Spleen (tissue), 11 donors: Measurements from ENCODE around the gene ZYG11B. TPM values are rescaled to one million over a fixed set of nuclear protein-coding genes. Genes with fewer than 3 reads are reported as not detected.
"Not testable (repeated sequence)": the region's sequence is repeated elsewhere in the genome, so short reads cannot be mapped to it uniquely, and the experiment has no call there.

Experiments
- DNase-seq: peaks from one replicate; pipeline ENCODE4 v3.0.0-alpha.2; 2020
- H3K27ac ChIP-seq, 8 donors: fragments of 200-600 bp; sonication (generic) in 7 of 8; 1 replicate in 4 of 8; 2 replicates in 4 of 8; pipeline versions ENCODE4 v1.5.0 to v1.8.0; 2016 to 2021; ENCODE audit warnings: inconsistent platforms in 4 of 8, mild to moderate bottlenecking in 4 of 8, moderate library complexity in 1 of 8
- H3K27me3 ChIP-seq, 7 donors: fragments of 200-600 bp; sonication (generic) in 6 of 7; replicated peaks in 1 of 7; 1 replicate in 4 of 7; 2 replicates in 3 of 7; pipeline versions ENCODE4 v1.5.0 to v1.8.0; 2016 to 2021; ENCODE audit warnings: inconsistent platforms in 3 of 7, mild to moderate bottlenecking in 1 of 7
- H3K36me3 ChIP-seq, 6 donors: fragments of 200-600 bp; sonication (generic) in 5 of 6; 1 replicate in 4 of 6; 2 replicates in 2 of 6; pipeline versions ENCODE4 v1.5.0 to v1.8.0; 2016 to 2021; ENCODE audit warnings: inconsistent platforms in 2 of 6
- H3K4me1 ChIP-seq, 6 donors: fragments of 200-600 bp; sonication (generic) in 5 of 6; 1 replicate in 3 of 6; 2 replicates in 3 of 6; pipeline versions ENCODE4 v1.5.0 to v1.8.0; 2016 to 2021; ENCODE audit warnings: inconsistent platforms in 3 of 6
- H3K4me3 ChIP-seq, 8 donors: fragments of 200-600 bp; sonication (generic) in 7 of 8; 1 replicate in 4 of 8; 2 replicates in 4 of 8; pipeline versions ENCODE4 v1.5.0 to v1.8.0; 2016 to 2021; ENCODE audit warnings: inconsistent platforms in 4 of 8, mild to moderate bottlenecking in 4 of 8, moderate library complexity in 2 of 8
- H3K9me3 ChIP-seq, 8 donors: fragments of 200-600 bp; sonication (generic) in 7 of 8; 1 replicate in 4 of 8; 2 replicates in 4 of 8; pipeline versions ENCODE4 v1.5.0 to v1.8.0; 2016 to 2021; ENCODE audit warnings: inconsistent platforms in 4 of 8
- POLR2A ChIP-seq, 3 donors: fragments of 450-650 bp; IDR thresholded peaks; one replicate each; pipeline ENCODE4 v1.5.1; 2017; ENCODE audit warnings: antibody characterized with exemption in 3 of 3, mild to moderate bottlenecking in 1 of 3
- POLR2AphosphoS5 ChIP-seq, 3 donors: sonication (generic); formaldehyde crosslinking; IDR thresholded peaks; one replicate each; pipeline ENCODE4 v1.5.1; 2017; ENCODE audit warnings: antibody characterized with exemption in 3 of 3
- WGBS, 5 donors: extraction: QIAGEN DNeasy Blood & Tissue Kit in 3 of 5; methylation state at CpG; one replicate each; pipeline versions ENCODE4 v1.1.5 to v1.1.7; 2013 to 2018; 5-methylcytosine and 5-hydroxymethylcytosine counted together
- intact Hi-C: fragments of 100-400 bp; cut with DNase I; formaldehyde crosslinking; loops from one replicate; pipeline ENCODE4 v1.15.0; 2023; ENCODE audit warnings: low total_unique reads
- polyA plus RNA-seq, 3 donors: library from polyadenylated mRNA; stranded (reverse); fragments of 200-250 nt; gene quantifications; one replicate each; pipeline ENCODE4 v1.2.1, GENCODE V29; 2013
- total RNA-seq, 7 donors: library from RNA; depleted of rRNA in 3 of 7; stranded (reverse); fragments of >200 nt in 3 of 7; fragmentation: NEBNext Ultra II Directional in 4 of 7; extraction: Animal tissue kit (Norgen Biotek cat#: 25700) in 4 of 7; gene quantifications; one replicate each; pipeline versions ENCODE4 v1.1.0 to v1.2.1, GENCODE V29; 2016 to 2021
- TF ChIP-seq, protein P1 (sequence below), 11 experiments: fragments of 200-600 bp in 7 of 11; fragments of 450-650 bp in 4 of 11; sonication (generic) in 4 of 11; IDR thresholded peaks in 8 of 11; conservative IDR thresholded peaks in 3 of 11; 1 replicate in 7 of 11; 2 replicates in 4 of 11; pipeline versions ENCODE4 v1.4.0 to v1.8.0; 2016 to 2021; ENCODE audit warnings: antibody characterized with exemption in 11 of 11, inconsistent platforms in 4 of 11, mild to moderate bottlenecking in 1 of 11
- donor health status: healthy with polysubstance abuse.
- donor health status: DM: no; HTN: no; CAD: no; lungs with moderate emphysema.
- donor health status: DM: no; HTN: no; CAD: no.
- donor health status: Bipolar disorder and iron deficiency.
- donor health status: healthy.
- donor health status: DM: no; HTN: no; CAD: no.
- donor health status: DM: yes; HTN: yes; CAD: no.

The ZYG11B gene
- total and polyA plus RNA-seq, 10 donors = 3.0 to 35.5 (median 21.9) TPM

DNA sequence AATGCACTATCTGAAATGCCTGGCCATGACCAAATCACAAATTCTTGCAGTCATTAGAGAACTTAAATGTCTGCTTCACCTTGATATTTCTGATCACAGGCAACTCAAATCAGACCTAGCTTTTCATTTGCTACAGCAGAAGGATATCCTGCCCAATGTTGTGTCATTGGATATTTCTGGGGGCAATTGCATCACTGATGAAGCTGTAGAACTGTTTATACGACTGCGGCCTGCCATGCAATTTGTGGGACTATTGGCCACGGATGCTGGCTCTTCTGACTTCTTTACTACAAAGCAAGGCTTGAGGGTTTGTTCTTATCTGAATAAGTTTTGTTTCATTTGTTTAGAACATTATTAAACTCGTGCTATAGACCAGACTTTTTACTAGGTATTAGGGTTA is 131.2 kb downstream of the ZYG11B start:
- intact Hi-C loops = no loop called here
- H3K27ac ChIP-seq = no peak overlapping the region
- H3K9me3 ChIP-seq = no peaks in the 10 kb centered on the region
- TF ChIP-seq POLR2AphosphoS5 (IDR thresholded peaks at IDR 0.05) (no peak), POLR2A (IDR thresholded peaks at IDR 0.05) (no peak)
- TF ChIP-seq, protein P1, sequence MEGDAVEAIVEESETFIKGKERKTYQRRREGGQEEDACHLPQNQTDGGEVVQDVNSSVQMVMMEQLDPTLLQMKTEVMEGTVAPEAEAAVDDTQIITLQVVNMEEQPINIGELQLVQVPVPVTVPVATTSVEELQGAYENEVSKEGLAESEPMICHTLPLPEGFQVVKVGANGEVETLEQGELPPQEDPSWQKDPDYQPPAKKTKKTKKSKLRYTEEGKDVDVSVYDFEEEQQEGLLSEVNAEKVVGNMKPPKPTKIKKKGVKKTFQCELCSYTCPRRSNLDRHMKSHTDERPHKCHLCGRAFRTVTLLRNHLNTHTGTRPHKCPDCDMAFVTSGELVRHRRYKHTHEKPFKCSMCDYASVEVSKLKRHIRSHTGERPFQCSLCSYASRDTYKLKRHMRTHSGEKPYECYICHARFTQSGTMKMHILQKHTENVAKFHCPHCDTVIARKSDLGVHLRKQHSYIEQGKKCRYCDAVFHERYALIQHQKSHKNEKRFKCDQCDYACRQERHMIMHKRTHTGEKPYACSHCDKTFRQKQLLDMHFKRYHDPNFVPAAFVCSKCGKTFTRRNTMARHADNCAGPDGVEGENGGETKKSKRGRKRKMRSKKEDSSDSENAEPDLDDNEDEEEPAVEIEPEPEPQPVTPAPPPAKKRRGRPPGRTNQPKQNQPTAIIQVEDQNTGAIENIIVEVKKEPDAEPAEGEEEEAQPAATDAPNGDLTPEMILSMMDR (IDR thresholded peaks at IDR 0.05 in 8 of 11, conservative IDR thresholded peaks at IDR 0.05 in 3 of 11) = no peak
- no peaks in the 10 kb centered on the region for H3K36me3 ChIP-seq
- H3K4me3 ChIP-seq = no peak overlapping the region
- DNase-seq = no peak
- no peaks in the 10 kb centered on the region for H3K27me3 ChIP-seq
- 75 to 89% (median 80%) methylated on average over 4 of the region's 4 CpGs for WGBS, 5 donors
- H3K4me1 ChIP-seq = no peaks in the 10 kb centered on the region

DNA sequence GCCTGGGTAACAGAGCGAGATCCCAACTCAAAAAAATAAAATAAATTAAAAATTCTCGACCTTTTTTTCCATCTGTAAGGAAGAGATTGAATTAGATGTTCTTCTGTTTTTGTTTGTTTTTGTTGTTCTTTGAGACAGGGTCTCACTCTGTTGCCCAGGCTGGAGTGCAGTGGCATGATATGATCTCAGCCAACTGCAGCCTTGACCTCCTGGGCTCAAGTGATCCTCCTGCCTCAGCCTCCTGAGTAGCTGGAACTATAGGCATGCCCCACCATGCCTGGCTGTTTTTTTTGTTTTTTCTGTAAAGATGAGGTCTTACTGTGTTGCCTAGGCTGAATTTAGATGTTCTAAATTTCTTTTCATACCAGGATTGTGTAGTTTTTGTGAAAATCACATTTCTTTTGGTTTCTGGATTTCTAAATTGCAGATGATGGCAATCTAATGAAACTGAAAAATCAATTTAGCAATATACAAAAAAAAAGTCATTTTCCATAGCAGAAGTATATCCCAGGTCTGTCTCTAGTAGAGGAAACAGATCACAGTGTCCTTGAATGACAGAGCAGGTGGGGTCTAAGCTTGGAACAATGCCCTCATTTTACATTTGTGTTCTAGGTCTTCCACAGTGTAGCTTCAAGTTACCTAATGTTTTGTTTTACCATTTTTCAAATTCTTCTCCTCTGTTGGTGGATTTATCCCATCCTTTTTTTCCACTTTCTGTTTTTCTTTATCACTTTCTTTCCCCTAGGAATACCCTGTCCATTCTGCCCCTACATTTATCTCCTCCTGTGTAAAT is 136.6 kb downstream of the ZYG11B start:
- TF ChIP-seq POLR2AphosphoS5 (IDR thresholded peaks at IDR 0.05) (no peak), POLR2A (IDR thresholded peaks at IDR 0.05) (no peak)
- TF ChIP-seq, protein P1 (IDR thresholded peaks at IDR 0.05 in 8 of 11, conservative IDR thresholded peaks at IDR 0.05 in 3 of 11) = no peak
- H3K27ac ChIP-seq = no peak overlapping the region
- intact Hi-C loops = no loop called here
- no peaks in the 10 kb centered on the region for H3K36me3 ChIP-seq
- no peak for DNase-seq
- no peaks in the 10 kb centered on the region for H3K4me1 ChIP-seq
- 48 to 85% (median 72%) methylated on average over 2 of the region's 2 CpGs for WGBS, 5 donors
- H3K27me3 ChIP-seq = no peaks in the 10 kb centered on the region
- no peaks in the 10 kb centered on the region for H3K9me3 ChIP-seq
- no peak overlapping the region for H3K4me3 ChIP-seq

DNA sequence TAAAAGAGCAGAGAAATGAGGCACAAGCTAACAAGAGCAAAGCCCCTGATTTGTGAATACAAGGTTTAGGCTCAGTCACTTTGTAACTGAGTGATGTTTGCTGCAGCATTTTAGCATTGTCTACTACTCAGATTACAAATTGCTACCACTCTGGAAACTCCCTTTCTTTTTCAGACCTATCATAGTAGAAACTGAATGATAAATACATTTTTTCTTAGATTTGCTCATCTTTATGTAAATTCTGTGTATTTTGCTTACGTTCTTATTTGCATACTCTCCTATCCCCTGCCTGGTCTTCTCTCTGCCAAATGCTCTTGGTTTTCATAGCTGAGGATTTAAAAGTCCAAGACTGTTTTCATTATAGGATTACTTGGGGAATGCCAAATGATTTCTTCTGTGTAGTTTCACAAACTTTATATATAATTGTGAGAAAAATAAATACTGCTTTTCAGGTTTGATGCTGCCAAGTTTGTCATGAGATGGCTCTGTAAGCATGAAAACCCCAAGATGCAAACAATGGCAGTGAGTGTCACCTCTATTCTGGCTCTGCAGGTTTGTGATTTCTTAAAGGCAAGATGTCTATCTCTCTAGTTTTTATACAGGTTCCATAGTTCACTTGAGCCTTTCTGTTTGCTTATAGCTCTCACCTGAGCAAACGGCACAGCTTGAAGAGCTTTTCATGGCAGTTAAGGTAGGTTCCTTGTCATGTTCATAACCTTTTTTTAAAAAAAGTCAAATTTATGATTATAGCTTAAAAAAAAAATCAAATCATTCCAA is 141.0 kb downstream of the ZYG11B start:
- TF ChIP-seq POLR2AphosphoS5 (IDR thresholded peaks at IDR 0.05) (no peak), POLR2A (IDR thresholded peaks at IDR 0.05) (no peak)
- TF ChIP-seq, protein P1 (IDR thresholded peaks at IDR 0.05 in 8 of 11, conservative IDR thresholded peaks at IDR 0.05 in 3 of 11) = no peak
- Histone ChIP-seq H3K27ac (no peak overlapping the region), H3K4me3 (no peak overlapping the region), H3K36me3 (no peaks in the 10 kb centered on the region), H3K27me3 (peaks cover 0 to 4% (median 0%) of the 10 kb centered on the region in 7 donors), H3K4me1 (no peaks in the 10 kb centered on the region), H3K9me3 (no peaks in the 10 kb centered on the region)
- WGBS, 5 donors = 63 to 78% (median 77%) methylated on average over 2 of the region's 2 CpGs
- intact Hi-C loops = no loop called here
- no peak for DNase-seq

DNA sequence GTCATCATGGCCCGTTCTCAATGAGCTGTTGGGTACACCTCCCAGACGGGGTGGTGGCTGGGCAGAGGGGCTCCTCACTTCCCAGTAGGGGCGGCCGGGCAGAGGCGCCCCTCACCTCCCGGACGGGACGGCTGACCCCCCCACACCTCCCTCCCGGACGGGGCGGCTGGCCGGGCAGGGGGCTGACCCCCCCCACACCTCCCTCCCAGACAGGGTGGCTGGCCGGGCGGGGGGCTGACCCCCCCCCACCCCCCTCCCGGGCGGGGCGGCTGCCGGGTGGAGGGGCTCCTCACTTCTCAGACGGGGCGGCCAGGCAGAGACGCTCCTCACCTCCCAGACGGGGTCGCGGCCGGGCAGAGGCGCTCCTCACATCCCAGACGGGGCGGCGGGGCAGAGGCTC is 143.5 kb downstream of the ZYG11B start:
- intact Hi-C loops, H3K9me3 ChIP-seq, H3K36me3 ChIP-seq, DNase-seq, H3K27ac ChIP-seq, H3K4me1 ChIP-seq, H3K4me3 ChIP-seq: not testable (repeated sequence)
- WGBS, 5 donors = 91 to 97% (median 96%) methylated on average over 4 to 28 of the region's 29 CpGs
- H3K27me3 ChIP-seq = peaks cover 0 to 15% (median 0%) of the 10 kb centered on the region in 7 donors
